A549 (cell line): ENCODE data around the gene FAM89A. TPM values are rescaled to one million over a fixed set of nuclear protein-coding genes. Genes with fewer than 3 reads are reported as not detected.

ENCODE experiments used
- ATAC-seq, 2 experiments: fragments of 200-7000 bp in 1 of 2; fragments of >200 bp in 1 of 2; cut with Nextera tagmentation in 1 of 2; cut with Tn5 transposase in 1 of 2; 3 replicates each; pipeline versions ENCODE4 v1.8.0 to v1.9.1; 2018 to 2020; ENCODE audit warnings: mild to moderate bottlenecking in 1 of 2, moderate library complexity in 1 of 2
- CTCF ChIA-PET: fragments of 300-600 bp; sonication (Branson Sonifier 250); formaldehyde crosslinking; extraction: SDS; loops from one replicate; lab custom pipeline; 2021; ENCODE audit warnings: antibody characterized with exemption, inconsistent platforms; lab: Yijun Ruan, JAX
- POLR2A ChIA-PET: fragments of 350-600 bp; formaldehyde crosslinking; extraction: SDS; loops from one replicate; lab custom pipeline; 2021; ENCODE audit warnings: antibody characterized with exemption, inconsistent platforms; lab: Yijun Ruan, JAX
- DNase-seq, 2 experiments: peaks; one replicate each; pipeline versions ENCODE4 v3.0.0 to v3.0.0-alpha.2; 2011 to 2016; ENCODE audit warnings: low read depth in 1 of 2, low spot score in 1 of 2
- FAIRE-seq: peaks from 2 replicates; lab custom pipeline; 2011; peaks lifted over from hg19 to GRCh38; lab: Jason Lieb, UNC
- H3K27ac ChIP-seq, 2 experiments: fragments of >200 bp; sonication (Bioruptor Twin); formaldehyde crosslinking; 3 replicates each; pipeline ENCODE4 v1.5.1; 2016 to 2017
- H3K4me1 ChIP-seq: fragments of >200 bp; sonication (Bioruptor Twin); formaldehyde crosslinking; 3 replicates; pipeline ENCODE4 v1.6.1; 2016
- H3K4me2 ChIP-seq: fragments of >200 bp; sonication (Bioruptor Twin); formaldehyde crosslinking; 3 replicates; pipeline ENCODE4 v1.6.1; 2016
- H3K4me3 ChIP-seq: fragments of >200 bp; sonication (Bioruptor Twin); formaldehyde crosslinking; 3 replicates; pipeline ENCODE4 v1.5.1; 2016
- H3K9me3 ChIP-seq: fragments of >200 bp; sonication (Bioruptor Twin); formaldehyde crosslinking; 3 replicates; pipeline ENCODE4 v1.6.1; 2016
- ESRRA ChIP-seq: fragments of 150-350 bp; IDR thresholded peaks from 2 replicates; pipeline ENCODE4 v1.6.1; 2014; ENCODE audit warnings: mild to moderate bottlenecking, low read length, borderline replicate concordance
- HOXA7 ChIP-seq: fragments of 250-450 bp; sonication (Bioruptor Pico); IDR thresholded peaks from 2 replicates; pipeline ENCODE4 v1.5.0; 2020; ENCODE audit warnings: mild to moderate bottlenecking, moderate library complexity
- WGBS: methylation state at CpG from one replicate; pipeline ENCODE4 v1.1.6; 2017; ENCODE audit errors: missing lambda C conversion rate; 5-methylcytosine and 5-hydroxymethylcytosine counted together
- polyA plus RNA-seq, 4 experiments: library from polyadenylated mRNA; depleted of rRNA in 3 of 4; stranded (reverse); fragments of >200 nt; fragmentation: RNase III in 1 of 4; extraction: RNeasy Plus Mini Kit Qiagen cat#74134 plus additional on column Dnase treatment in 1 of 4; gene quantifications; 2 replicates in 3 of 4; 3 replicates in 1 of 4; pipeline ENCODE4 v1.2.3, GENCODE V29; 2011 to 2017

FAM89A gene
- polyA plus RNA-seq, 2 of the 4 experiments (the other 2 are of a cell fraction): 13.3 to 25.3 TPM

DNA sequence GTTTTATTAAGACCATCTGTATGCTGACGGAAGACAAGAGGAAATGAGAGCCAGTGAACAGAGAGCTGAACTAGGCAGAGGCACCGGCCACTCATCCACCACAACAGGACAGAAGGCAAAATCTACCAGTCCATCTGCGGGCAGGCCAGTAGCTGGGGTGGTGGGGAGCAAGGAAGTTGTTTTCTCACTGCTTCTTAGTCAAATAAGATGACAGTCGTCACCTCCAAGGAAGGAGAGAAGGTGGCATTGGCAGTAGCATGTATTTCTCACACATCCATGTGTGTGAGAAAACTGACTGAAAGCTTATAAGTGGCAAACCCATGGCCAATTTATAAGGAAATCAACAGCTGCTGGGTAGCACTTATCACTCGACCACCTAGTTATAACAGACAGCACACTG lies 69.6 kb downstream of the FAM89A start:
- TF ChIP-seq ESRRA (no peak), HOXA7 (CRISPR knock-in tag) (no peak)
- Histone ChIP-seq H3K27ac (no peak overlapping the region), H3K4me1 (no peaks in the 10 kb centered on the region), H3K9me3 (no peaks in the 10 kb centered on the region), H3K4me2 (no peak overlapping the region), H3K4me3 (no peak overlapping the region)
- ATAC-seq (no peak), DNase-seq (no peak), FAIRE-seq (no peak)
- WGBS: 85% methylated on average over 5 of the region's 5 CpGs
- ChIA-PET CTCF (interaction anchor here (0.7 kb wide), 1 partner anchor 11 kb away, joined by 3 read pairs; no protein-coding TSS in a partner anchor), POLR2A (interaction anchor here (0.7 to 1.3 kb wide), 2 partner anchors 8 to 327 kb away, joined by 3 to 5 read pairs; partner anchors contain the start of genes ARV1 and TTC13)

Other genes with a start within 250 kb of the FAM89A start
- gene C1orf198, start 171.7 kb downstream of the FAM89A start, polyA plus RNA-seq (2011; rRNA removed): 15.8 and 20.4 TPM in 2 replicates
- gene C1orf198, start 171.7 kb downstream of the FAM89A start, polyA plus RNA-seq (2017; fragmentation: RNase III; extraction: RNeasy Plus Mini Kit Qiagen cat#74134 plus additional on column Dnase treatment): 10.9 to 12.0 TPM (median 11.1 TPM) in 3 replicates
- gene TTC13, start 61.4 kb downstream of the FAM89A start, polyA plus RNA-seq (2011; rRNA removed): 22.7 and 23.2 TPM in 2 replicates
- gene TTC13, start 61.4 kb downstream of the FAM89A start, polyA plus RNA-seq (2017; fragmentation: RNase III; extraction: RNeasy Plus Mini Kit Qiagen cat#74134 plus additional on column Dnase treatment): 11.6 to 14.1 TPM (median 12.5 TPM) in 3 replicates
- 45.2 and 50.0 TPM in 2 replicates for gene ARV1, start 61.2 kb downstream of the FAM89A start, polyA plus RNA-seq (2011; rRNA removed)
- 31.2 to 34.0 TPM (median 32.0 TPM) in 3 replicates for gene ARV1, start 61.2 kb downstream of the FAM89A start, polyA plus RNA-seq (2017; fragmentation: RNase III; extraction: RNeasy Plus Mini Kit Qiagen cat#74134 plus additional on column Dnase treatment)
- 0.25 and 0.35 TPM in 2 replicates for gene TRIM67, start 121.8 kb upstream of the FAM89A start, polyA plus RNA-seq (2011; rRNA removed)
- 0.23 to 0.50 TPM (median 0.26 TPM) in 3 replicates for gene TRIM67, start 121.8 kb upstream of the FAM89A start, polyA plus RNA-seq (2017; fragmentation: RNase III; extraction: RNeasy Plus Mini Kit Qiagen cat#74134 plus additional on column Dnase treatment)
- gene GNPAT, start 201.0 kb upstream of the FAM89A start, polyA plus RNA-seq (2011; rRNA removed): 58.5 and 62.7 TPM in 2 replicates
- 43.4 to 45.3 TPM (median 44.1 TPM) in 3 replicates for gene GNPAT, start 201.0 kb upstream of the FAM89A start, polyA plus RNA-seq (2017; fragmentation: RNase III; extraction: RNeasy Plus Mini Kit Qiagen cat#74134 plus additional on column Dnase treatment)